ENCODE results near the gene TACR3.
"Not testable (repeated sequence)": the region's sequence is repeated elsewhere in the genome, so short reads cannot be mapped to it uniquely, and the experiment has no call there.

TACR3 gene, protein sequence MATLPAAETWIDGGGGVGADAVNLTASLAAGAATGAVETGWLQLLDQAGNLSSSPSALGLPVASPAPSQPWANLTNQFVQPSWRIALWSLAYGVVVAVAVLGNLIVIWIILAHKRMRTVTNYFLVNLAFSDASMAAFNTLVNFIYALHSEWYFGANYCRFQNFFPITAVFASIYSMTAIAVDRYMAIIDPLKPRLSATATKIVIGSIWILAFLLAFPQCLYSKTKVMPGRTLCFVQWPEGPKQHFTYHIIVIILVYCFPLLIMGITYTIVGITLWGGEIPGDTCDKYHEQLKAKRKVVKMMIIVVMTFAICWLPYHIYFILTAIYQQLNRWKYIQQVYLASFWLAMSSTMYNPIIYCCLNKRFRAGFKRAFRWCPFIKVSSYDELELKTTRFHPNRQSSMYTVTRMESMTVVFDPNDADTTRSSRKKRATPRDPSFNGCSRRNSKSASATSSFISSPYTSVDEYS

DNA sequence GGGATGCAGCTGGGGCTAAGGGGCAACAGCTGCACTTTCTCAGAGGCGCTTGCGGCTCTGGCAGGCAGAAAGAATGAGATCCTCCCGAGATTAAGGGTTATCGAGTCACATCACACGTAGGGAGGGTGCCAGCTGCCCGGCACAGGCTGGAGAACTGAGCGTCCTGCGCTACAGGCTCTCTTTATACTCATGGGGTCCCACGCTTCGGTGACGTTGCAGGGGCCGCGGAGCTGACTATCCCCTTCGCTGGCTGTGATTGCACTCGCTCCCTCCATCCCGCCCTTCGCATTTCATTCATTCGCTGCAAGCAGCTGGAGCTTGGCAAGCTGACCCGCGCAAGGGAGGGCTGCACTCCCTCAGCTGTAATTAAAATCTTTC lies at the start of gene TACR3:
TSS of gene TACR3 (minus strand) at position 156 of the 378 bp plus-strand sequence. CDS start 310 bp downstream, outside the sequence.
- DNase-seq, result no peak

DNA sequence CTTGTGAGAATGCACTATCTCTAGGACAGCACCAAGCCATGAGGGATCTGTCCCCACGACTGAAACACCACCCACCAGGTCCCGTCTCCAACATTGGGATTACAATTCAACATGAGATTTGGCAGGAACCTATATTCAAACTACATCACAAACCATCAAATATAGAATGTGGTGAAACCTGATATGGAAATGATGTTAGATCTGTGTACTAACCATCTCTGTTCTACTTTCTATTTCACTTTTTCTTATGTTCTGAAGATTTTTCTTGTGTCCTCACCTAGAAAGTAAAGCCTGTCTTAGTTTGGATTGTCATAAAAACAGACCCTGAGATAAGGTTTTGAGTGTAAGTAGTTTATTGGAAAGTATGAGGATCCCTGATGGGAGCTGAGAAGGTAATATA lies 37.8 kb upstream of the TACR3 start:
- no peak for DNase-seq

- DNase-seq, result no peak
Observed at GRCh38 chr4:103756741-103757140, 37.0 kb upstream of the TACR3 start.

GRCh38 chr4:103754844-103755243 lies 35.1 kb upstream of the TACR3 start:
- no peak for DNase-seq

DNA sequence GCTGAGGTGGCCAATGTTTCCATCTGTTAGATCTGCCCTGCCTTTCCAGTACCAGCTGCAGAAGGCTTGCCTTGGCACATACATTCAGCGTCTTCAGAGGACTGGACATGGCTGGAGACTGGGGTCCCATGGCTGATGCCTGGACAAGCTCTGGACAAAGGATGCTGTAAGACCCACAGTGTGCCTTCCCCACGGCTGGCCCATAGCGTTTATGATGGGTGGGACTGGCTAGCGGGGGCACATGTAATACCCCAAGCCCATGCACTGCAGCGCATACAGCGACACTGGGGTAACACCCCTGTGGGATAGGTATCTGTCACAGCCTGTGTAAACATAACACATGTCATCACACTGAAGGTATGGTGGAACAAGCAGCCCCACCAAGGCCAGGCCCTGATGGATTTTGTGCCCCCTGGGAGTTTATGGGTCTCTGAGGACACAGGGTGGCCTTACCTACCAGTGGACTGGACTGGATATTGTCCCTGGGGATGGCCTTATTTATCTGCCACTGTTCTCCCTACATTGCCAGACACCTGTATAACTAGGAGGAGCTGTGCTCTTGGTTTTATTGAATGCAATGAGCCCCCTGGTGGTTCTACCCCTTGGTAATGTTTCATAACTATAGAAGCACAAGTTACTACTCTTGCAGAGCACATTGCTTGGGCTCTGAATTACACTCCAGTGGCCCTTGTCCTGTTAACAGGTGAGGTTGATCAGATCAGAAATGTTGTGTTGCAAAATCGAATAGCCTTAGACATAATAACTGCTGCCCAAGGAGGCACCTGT lies 34.3 kb upstream of the TACR3 start:
- no peak for DNase-seq

- DNase-seq, result not testable (repeated sequence)
Observed at GRCh38 chr4:103723150-103723549, 3.4 kb upstream of the TACR3 start.

GRCh38 chr4:103721251-103721650 lies 1.5 kb upstream of the TACR3 start:
- DNase-seq, result no peak

GRCh38 chr4:103720661-103721060 lies 876 bp upstream of the TACR3 start:
- no peak for DNase-seq

DNA sequence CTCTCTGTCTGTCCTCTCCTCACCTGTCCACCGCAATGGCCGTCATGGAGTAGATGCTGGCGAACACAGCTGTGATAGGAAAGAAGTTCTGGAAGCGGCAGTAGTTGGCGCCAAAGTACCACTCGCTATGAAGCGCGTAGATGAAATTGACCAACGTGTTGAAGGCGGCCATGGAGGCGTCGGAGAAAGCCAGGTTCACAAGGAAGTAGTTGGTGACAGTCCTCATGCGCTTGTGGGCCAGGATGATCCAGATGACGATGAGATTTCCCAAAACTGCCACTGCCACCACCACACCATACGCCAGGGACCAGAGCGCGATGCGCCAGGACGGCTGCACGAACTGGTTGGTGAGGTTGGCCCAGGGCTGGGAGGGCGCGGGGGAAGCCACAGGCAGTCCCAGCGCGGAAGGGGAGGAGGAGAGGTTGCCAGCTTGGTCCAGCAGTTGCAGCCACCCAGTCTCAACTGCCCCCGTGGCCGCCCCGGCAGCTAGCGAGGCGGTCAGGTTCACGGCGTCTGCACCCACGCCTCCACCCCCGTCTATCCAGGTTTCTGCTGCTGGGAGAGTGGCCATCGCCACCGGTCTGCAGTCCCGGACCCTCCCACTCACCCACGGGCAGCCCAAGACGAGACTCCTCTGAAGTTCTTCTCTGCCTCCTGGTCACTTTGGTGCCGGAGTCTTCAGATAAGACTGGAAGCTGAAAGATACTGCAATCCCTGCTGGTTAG lies 518 bp downstream of the TACR3 start:
- DNase-seq, result no peak

GRCh38 chr4:103692615-103693014 lies 27.2 kb downstream of the TACR3 start:
- no peak for DNase-seq

GRCh38 chr4:103673983-103674382 lies 45.8 kb downstream of the TACR3 start:
- no peak for DNase-seq

GRCh38 chr4:103666764-103667163 lies 53.0 kb downstream of the TACR3 start:
- not testable (repeated sequence) for DNase-seq

DNA sequence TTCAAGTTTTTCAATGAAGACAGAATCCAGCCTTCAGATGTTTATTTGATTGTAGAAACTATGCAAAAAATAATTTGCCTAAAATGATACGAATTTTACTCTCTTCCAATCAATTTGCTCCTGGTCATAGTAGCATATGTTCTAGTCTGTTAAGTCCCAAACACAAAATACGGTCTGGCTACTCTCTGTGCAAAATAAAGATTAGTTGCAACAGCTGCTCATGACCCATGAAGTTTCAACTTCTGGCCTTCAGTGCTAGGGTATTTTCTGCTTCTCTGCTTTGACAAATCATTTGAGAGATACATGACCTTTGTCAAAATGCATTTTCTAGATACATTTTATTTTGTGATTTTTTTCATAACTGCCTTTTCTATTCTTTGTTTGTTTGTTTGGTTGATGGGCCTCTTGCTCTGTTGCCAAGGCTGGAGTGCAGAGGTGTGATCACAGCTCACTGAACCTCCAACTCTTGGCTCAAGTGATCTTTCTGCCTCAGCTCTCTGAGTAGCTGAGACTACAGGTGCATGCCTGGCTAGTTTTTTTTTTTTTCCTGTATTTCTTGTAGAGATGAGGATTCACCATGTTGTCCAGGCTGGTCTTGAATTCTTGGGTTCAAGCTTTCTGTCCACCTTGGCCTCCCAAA lies 55.2 kb downstream of the TACR3 start:
- DNase-seq, result no peak

DNA sequence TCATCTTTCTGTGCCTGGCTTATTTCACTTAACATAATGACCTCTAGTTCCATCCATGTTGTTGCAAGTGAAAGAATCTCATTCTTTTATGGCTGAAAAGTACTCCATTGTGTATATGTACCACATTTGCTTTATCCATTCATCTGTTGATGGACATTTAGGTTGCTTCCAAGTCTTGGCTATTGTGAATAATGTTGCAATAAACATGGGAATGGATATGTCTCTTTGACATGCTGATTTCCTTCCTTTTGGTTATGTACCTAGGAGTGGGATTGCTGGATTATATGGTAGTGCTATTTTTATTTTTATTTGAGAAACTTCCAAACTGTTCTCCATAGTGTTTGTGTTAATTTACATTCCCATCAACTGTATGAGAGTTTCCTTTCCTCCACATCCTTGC lies 71.2 kb downstream of the TACR3 start:
- DNase-seq, result no peak

DNA sequence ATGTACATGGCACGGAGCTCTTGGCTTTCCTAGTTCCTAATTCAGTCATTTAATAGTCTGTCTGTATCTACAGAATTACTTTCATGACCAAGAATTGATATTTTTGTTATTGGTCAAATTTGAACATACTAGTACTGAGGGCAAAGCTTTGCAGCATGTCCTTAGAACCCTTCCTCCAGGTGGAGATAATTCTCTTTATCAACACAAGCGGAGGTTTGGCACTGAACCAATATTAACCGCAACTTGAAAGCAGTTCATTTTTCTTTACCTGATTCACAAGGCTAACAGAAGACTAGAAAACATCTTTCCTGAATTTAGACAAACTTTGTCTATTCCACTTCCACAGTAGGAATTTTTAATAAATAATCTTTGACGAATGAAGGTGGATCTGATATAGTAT lies 73.8 kb downstream of the TACR3 start:
- DNase-seq, result no peak

- no peak for DNase-seq
Observed at GRCh38 chr4:103634236-103634635, 85.5 kb downstream of the TACR3 start.

GRCh38 chr4:103626296-103626695 lies 93.5 kb downstream of the TACR3 start:
- no peak for DNase-seq

DNA sequence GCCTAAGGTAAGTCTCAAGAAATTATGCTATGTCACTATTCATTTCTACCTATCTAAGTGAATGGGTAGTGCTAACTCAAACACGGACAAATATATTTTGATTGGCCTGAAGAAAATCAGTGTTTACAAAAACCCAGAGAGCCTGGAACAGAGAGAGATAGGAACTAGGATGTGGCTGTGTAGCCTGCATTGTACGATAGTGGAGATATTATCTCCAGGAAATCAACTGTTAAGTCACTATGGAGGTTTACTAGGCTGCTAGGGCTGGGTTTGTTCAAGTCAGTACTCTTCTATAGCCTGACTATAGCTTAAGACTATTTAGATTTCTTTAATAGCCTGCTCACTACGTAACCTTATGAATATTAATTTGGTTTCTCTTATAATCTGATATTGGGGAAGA lies 127.9 kb downstream of the TACR3 start:
- DNase-seq, result no peak

DNA sequence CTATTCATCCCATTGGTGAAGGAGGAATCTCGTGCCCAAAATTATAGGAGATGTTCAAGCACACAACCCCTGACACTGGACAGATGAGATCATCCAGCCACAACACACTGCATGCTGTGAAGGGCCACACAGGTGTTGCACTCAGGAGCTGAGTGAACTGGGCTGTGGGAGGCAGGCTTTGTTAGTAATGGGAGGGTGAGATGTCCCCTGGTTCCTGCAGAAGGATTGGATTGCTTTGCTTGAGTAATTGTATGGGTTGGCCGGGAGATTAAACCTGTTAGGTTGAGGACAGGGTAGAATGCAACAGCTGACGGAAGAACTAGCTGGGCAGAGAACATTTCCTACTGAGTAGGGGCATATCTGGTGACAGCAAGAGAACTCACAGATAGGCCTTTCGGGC lies 152.2 kb downstream of the TACR3 start:
- DNase-seq, result no peak

DNA sequence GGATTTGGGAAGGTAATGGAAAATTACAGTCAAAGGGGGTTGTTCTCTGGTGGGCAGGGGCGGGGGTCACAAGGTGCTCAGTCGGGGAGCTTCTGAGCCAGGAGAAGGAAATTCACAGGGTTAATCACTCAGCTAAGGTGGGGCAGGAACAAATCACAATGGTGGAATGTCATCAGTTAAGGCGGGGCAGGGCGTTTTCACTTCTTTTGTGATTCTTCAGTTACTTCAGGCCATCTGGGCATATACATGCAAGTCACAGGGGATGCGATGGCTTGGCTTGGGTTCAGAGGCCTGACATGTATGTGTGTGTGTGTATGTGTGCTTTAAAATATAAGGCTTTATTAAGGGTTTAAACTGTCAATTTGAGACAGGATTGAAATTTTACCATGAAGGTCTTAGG lies 160.6 kb downstream of the TACR3 start:
- not testable (repeated sequence) for DNase-seq
